Mucosa of rectum (tissue), 2 donors: ENCODE results near the gene HTR1A.

Experiments used
- H3K27ac ChIP-seq, 2 donors: one replicate each; pipeline ENCODE4 v1.7.0; 2013; ENCODE audit warnings: inconsistent platforms in 2 of 2, low read depth in 2 of 2, low read length in 2 of 2
- H3K27me3 ChIP-seq, 2 donors: one replicate each; pipeline ENCODE4 v1.7.0; 2013; ENCODE audit warnings: low read length in 2 of 2; ENCODE audit not compliant: control insufficient read depth in 2 of 2, insufficient read depth in 2 of 2
- H3K36me3 ChIP-seq, 2 donors: one replicate each; pipeline ENCODE4 v1.7.0; 2013; ENCODE audit warnings: low read length in 2 of 2; ENCODE audit not compliant: control insufficient read depth in 2 of 2, insufficient read depth in 2 of 2
- H3K4me1 ChIP-seq, 2 donors: one replicate each; pipeline ENCODE4 v1.7.0; 2013; ENCODE audit warnings: low read length in 2 of 2, mild to moderate bottlenecking in 1 of 2; ENCODE audit not compliant: control insufficient read depth in 2 of 2, insufficient read depth in 2 of 2
- H3K4me3 ChIP-seq, 2 donors: one replicate each; pipeline ENCODE4 v1.7.0; 2013; ENCODE audit warnings: low read length in 2 of 2
- H3K9ac ChIP-seq, 2 donors: one replicate each; pipeline ENCODE4 v1.7.0; 2013; ENCODE audit warnings: low read length in 2 of 2, low read depth in 1 of 2, mild to moderate bottlenecking in 1 of 2
- H3K9me3 ChIP-seq, 2 donors: one replicate each; pipeline ENCODE4 v1.7.0; 2013; ENCODE audit warnings: low read length in 2 of 2; ENCODE audit not compliant: control insufficient read depth in 2 of 2
- donor health status: healthy.
- donor health status: Normal muscosa, but diverticular disease.

Gene HTR1A

DNA sequence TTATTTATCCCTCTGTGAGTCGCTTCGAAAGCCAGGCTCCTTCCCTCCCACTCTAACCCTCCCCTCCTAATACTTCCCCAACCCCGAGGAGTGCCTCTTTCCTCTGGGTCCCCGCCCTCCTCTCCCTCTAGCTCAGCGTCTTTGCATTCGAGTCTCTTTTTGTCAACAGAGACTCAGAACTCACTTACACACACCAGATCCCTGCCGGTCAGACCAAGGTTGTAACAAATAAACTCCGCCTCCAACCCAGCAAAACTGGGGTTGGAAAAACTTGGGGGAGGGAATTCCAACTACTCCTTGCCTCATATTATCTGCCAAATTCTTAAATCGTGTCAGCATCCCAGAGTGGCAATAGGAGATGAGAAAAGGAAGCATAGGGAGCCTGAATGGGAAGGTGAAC, at the start of gene HTR1A:
TSS of gene HTR1A (minus strand) at position 167 of the 400 bp plus-strand sequence. CDS start 726 bp downstream, outside the sequence.
- Histone ChIP-seq H3K27me3 (peaks cover 2 to 7% of the 10 kb centered on the region in 2 donors), H3K9ac (no peak within 1 kb of the TSS), H3K4me3 (no peak within 1 kb of the TSS), H3K4me1 (no peaks in the 10 kb centered on the region), H3K9me3 (no peaks in the 10 kb centered on the region), H3K27ac (no peak within 1 kb of the TSS), H3K36me3 (no peaks in the 10 kb centered on the region)

DNA sequence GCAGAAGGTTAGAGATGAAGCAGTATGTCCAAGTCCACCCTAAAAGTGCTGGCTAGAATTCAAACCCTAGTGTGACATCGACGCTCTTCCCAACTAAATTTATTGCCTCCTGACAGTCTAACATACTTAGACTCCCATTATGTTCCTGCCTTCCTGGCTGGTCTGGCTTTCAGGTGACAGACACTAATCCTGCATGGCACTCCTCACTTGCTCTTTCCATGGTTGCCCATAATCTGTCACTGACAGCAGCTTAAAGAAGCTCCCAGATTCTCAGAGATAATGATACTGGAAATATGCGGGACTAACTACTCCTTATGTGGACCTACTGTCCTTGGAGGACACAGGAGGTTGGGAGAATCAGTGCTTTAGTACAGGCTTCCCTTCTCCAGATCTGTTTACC, 41.7 kb upstream of the HTR1A start:
- no peak overlapping the region for H3K27ac ChIP-seq
- no peaks in the 10 kb centered on the region for H3K27me3 ChIP-seq
- H3K36me3 ChIP-seq: no peaks in the 10 kb centered on the region
- H3K9ac ChIP-seq: no peak overlapping the region
- no peak overlapping the region for H3K4me3 ChIP-seq
- no peaks in the 10 kb centered on the region for H3K4me1 ChIP-seq
- no peaks in the 10 kb centered on the region for H3K9me3 ChIP-seq

DNA sequence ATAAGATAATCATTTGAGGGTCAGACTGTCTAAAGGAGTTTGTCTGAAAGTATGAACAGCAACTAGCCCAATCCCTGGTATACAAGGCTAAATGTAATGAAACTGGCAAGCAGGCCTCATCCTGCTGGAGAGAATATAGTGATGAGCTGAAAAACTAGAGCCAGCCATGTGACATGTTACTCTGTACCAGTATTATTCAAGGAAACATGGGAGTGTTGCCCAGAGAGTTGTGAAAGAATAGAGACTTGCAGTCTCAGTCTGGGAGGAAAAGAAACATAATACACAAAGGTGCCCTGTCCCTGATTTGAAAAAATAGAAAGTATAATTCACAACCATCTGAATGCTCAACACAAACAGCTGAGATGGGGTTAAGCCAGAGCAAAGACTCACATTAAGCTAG, 37.9 kb upstream of the HTR1A start:
- Histone ChIP-seq H3K4me1 (no peaks in the 10 kb centered on the region), H3K36me3 (no peaks in the 10 kb centered on the region), H3K27ac (no peak overlapping the region), H3K9me3 (no peaks in the 10 kb centered on the region), H3K27me3 (no peaks in the 10 kb centered on the region), H3K4me3 (no peak overlapping the region), H3K9ac (no peak overlapping the region)

DNA sequence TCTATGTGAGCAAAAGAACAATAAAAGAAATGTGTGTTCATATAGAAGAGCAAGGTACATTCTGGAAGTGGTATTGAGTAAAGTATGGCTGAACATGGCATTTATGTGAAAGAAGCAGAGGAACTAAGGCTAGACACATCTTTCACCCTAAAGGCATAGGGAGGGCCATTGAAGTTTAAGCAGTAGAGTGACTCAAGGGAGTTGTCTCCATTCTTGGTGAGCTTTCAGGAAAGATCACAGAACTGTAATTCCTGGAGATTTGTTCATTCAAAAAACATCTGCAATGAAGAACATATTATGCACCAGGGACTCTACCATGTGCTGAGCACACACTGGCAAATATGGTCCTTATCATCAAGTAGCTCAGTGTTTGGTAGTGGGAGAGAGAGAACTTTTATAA, 24.8 kb upstream of the HTR1A start:
- Histone ChIP-seq H3K9ac (no peak overlapping the region), H3K4me3 (no peak overlapping the region)

DNA sequence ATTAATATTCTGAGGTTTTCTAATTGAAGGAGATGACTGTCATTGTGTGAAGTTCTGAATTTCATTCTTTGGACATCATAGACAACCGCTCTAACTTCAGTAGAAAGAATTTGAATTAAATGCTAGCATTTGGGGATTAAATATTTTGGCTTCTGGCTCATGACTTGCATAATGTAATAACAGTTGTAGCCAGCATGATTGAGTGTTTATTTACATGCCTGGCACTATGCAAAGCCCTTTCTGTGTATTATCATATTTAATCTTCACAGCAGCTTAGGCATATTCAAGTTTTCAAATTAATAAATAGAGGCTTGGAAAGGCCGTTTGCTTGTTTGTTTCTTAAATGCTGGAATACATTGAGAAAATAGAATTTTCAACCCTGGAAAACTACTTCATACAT, 19.6 kb upstream of the HTR1A start:
- no peak overlapping the region for H3K9ac ChIP-seq
- no peaks in the 10 kb centered on the region for H3K4me1 ChIP-seq
- H3K27ac ChIP-seq: no peak overlapping the region

More for the DNA sequence above, 24.8 kb upstream of the HTR1A start:
- H3K27ac ChIP-seq: no peak overlapping the region
- H3K9me3 ChIP-seq: no peaks in the 10 kb centered on the region
- no peaks in the 10 kb centered on the region for H3K36me3 ChIP-seq
- no peaks in the 10 kb centered on the region for H3K27me3 ChIP-seq
- H3K4me1 ChIP-seq: no peaks in the 10 kb centered on the region

DNA sequence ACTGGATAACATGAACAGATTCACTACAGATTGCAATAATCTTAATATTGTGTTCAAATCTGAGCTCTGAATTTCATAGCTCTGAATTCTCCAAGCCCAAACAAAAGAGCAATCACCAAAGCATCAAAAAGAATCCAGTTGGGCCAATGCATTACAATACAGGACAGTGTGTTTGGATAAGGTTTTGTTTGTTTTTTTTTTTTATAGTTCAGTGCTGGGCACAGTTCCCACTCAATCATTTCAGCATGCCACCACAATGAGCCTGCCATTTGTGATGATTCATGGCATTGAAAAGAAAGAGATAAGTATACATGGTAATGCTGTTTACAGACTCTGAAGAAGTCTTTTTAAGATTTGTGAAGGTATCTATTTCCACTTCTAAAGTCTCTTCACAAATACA, 1.7 kb upstream of the HTR1A start:
- H3K4me1 ChIP-seq: no peaks in the 10 kb centered on the region
- peaks cover 2 to 7% of the 10 kb centered on the region in 2 donors for H3K27me3 ChIP-seq
- no peak overlapping the region for H3K9ac ChIP-seq
- H3K9me3 ChIP-seq: no peaks in the 10 kb centered on the region
- H3K4me3 ChIP-seq: no peak overlapping the region
- H3K36me3 ChIP-seq: no peaks in the 10 kb centered on the region
- no peak overlapping the region for H3K27ac ChIP-seq

More for the DNA sequence above, 19.6 kb upstream of the HTR1A start:
- Histone ChIP-seq H3K36me3 (no peaks in the 10 kb centered on the region), H3K4me3 (no peak overlapping the region), H3K9me3 (no peaks in the 10 kb centered on the region), H3K27me3 (no peaks in the 10 kb centered on the region)

DNA sequence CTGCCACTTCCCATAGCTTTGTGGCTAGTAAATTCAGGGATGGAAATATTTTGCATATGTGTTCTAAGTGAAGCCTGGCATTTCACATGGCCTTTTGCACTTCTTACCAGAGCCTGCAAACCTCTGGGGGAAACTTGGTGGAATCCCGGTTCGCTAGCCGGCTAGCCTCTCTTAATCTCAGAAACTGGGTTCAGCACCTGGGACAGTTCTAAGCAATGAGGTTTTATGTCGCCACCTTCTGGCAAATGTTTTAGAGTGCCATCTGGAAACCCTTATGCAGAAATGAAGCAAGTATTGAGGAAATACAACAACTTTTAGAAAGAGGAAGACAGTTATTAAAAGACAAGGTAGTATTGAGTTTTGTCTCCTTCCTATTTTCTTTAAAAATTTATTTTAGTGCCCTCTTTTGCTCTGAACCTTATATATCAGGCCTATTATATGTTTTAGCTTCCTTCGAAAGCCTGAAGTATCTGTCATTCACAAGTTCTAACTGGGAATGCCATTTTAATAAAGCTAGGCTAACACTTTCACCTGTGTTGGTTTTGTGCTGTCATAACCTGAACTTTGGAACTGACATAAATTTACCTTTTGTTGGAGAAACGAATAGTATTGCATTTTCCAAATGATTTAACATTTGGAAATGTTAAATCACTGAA, 963 bp upstream of the HTR1A start:
- no peak overlapping the region for H3K27ac ChIP-seq
- no peak overlapping the region for H3K9ac ChIP-seq
- no peaks in the 10 kb centered on the region for H3K36me3 ChIP-seq
- peaks cover 2 to 7% of the 10 kb centered on the region in 2 donors for H3K27me3 ChIP-seq
- no peak overlapping the region for H3K4me3 ChIP-seq
- H3K4me1 ChIP-seq: no peaks in the 10 kb centered on the region
- H3K9me3 ChIP-seq: no peaks in the 10 kb centered on the region

DNA sequence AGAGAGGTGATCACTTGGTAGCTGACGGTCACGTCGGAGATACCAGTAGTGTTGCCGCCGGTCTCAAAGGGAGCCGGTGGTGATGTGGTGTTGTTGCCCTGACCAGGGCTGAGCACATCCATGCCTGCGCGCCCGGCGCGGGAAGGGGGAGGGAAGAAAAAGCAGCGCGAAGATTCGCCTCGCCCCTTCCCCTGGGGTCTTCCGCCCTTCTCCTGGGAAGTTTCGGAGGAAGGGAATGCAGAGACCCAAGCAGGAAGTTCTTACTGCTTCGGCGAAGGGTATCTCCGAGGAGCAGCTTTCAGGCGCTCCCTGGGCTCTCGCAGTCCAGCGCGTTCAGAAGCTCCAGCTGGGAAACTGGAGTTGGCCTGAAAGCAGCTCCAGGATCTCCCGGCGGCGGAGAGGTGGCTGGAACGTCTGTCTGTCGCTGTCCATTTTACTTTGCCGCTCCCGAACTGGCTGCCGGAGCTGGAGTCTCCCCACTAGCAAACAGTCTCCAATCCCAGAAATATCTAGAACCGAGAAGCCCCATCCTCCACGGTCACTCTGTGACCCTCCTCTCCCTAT, 565 bp downstream of the HTR1A start:
- Histone ChIP-seq H3K36me3 (no peaks in the 10 kb centered on the region), H3K27ac (no peak overlapping the region), H3K27me3 (peaks cover 2 to 7% of the 10 kb centered on the region in 2 donors), H3K4me3 (no peak overlapping the region), H3K9me3 (no peaks in the 10 kb centered on the region), H3K9ac (no peak overlapping the region), H3K4me1 (no peaks in the 10 kb centered on the region)

DNA sequence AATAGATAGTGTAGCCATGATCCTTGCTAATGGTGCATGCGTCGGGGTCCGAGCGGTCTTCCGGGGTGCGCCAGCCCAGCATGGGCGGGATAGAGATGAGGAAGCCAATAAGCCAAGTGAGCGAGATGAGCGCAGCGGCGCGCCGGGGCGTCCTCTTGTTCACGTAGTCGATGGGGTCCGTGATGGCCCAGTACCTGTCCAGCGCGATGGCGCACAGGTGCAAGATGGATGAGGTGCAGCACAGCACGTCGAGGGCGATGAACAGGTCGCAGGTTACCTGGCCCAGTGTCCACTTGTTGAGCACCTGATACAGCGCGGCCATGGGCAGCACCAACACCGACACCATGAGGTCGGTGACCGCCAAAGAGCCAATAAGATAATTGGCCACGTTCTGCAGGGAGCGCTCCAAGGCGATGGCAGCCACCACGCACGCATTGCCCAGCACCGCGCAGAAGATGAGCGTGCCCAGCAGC, 1.1 kb downstream of the HTR1A start:
- Histone ChIP-seq H3K9me3 (no peaks in the 10 kb centered on the region), H3K36me3 (no peaks in the 10 kb centered on the region), H3K9ac (no peak overlapping the region), H3K4me3 (no peak overlapping the region), H3K27ac (no peak overlapping the region), H3K4me1 (no peaks in the 10 kb centered on the region), H3K27me3 (peaks cover 2 to 7% of the 10 kb centered on the region in 2 donors)

DNA sequence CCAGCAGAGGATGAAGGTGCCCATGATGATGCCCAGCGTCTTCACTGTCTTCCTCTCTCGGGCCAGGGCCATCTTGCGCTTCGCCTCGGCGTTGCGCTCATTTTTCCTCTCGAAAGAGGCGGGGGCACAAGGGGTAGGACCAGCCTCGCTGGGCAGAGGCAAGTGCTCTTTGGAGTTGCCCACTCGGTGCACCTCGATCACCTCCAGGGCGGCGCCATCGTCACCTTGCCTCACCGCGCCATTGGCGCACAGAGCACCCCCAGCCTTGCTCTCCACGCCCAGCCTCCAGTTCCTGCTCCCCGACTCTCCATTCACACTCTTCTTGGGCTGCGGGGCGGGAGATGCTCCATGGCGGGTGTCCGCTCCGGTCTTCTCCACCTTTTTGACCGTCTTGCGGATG, 1.6 kb downstream of the HTR1A start:
- H3K4me3 ChIP-seq: no peak overlapping the region
- H3K9me3 ChIP-seq: no peaks in the 10 kb centered on the region
- no peaks in the 10 kb centered on the region for H3K4me1 ChIP-seq
- no peak overlapping the region for H3K27ac ChIP-seq
- H3K36me3 ChIP-seq: no peaks in the 10 kb centered on the region
- H3K27me3 ChIP-seq: peaks cover 2 to 7% of the 10 kb centered on the region in 2 donors
- H3K9ac ChIP-seq: no peak overlapping the region
